ENCODE data around the gene KEL. TPM values are rescaled to one million over a fixed set of nuclear protein-coding genes. Genes with fewer than 3 reads are reported as not detected.

KEL gene
- 0.45 and 0.83 TPM in 2 replicates for total RNA-seq (2014; rRNA removed; shearing (Covaris generic))

DNA sequence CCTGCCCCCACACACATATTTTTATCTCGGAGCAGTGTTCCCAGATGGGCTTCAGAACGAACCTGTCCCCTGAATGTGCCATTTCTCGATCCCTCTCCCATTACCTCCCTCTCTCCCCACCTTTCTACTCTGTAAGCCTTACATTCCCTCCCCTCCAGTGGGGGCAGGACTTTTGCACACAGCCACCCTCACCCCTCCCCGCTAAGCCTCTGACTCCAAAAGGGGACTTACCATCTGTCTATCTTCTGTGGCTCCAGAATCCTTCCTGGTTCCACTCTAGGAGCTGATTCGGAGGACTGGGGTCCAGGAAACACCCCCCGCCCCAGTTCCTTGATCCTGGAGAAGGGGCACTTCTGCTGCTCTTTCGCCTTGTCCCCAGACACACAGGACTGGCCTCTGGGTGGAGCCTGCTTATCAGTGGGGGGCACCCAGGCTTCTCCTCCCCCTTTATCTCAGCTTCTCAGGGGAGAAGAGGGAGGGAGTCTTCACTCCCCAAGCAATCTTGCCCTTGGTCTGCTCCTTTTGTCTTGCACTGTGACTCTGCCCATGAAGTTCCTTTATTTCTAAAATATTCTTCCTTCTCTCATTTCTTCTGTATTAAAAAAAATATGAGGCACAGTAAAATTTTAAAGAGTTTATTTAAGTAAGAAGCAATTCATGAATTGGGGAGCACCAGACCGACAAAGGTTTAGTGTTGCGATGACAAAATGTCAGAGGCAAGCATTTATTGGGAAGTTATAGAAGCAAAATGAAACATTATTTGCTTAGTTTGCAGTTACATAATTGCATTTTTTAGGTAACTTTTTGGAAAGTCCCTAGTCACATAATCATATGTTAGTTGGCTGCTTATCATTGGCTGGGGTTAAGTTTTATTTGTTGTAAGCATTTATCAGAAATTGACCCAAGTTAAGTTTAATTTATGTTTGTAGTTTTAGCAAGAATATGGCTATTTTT, at the start of gene KEL:
Gene KEL, minus strand, starts transcription at position 391 of the 954 bp plus-strand sequence. Its CDS starts 157 bp downstream, at position 234.

DNA sequence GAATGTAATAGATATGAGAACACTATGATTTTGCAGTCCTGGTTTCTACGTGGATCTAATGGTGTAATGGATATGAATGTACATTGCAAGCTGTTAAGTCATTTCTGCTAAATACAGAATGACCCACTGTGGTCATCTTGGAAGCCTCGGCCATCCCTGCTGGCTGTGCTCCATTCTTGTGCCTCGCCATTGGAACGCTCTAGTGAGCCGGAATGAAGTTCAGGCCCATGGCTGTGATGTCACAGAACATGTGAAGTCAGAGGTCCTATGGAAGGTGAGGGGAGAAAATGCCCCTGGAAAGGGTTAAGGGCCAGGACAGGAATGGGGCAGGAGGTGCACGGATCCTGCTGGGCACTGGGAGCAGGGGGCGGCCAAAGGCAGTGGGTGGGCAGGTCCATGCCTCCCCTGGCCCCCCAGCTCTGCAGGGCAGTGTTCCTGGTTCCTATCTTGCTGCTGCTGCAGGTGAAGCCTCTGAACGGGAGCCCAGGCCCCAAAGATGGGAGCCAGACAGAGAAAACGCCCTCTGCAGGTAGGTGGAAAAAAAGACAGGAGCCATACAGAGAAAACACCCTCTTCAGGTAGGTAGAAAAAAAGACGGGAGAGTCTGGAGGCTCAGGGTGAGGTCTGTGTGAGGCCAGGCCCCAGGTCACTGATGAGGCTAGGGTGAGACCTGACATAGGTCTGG, 22.8 kb downstream of the KEL start, which contains the start of gene LLCFC1:
Gene LLCFC1, plus strand, starts transcription at position 259 of the 685 bp plus-strand sequence. Its CDS starts 138 bp downstream, at position 397.

GRCh38 chr7:142933624-142934023, 28.5 kb downstream of the KEL start, which contains the start of gene TRPV5:
TSS of gene TRPV5 (minus strand) at chr7:142933746. CDS start at chr7:142933459, 287 bp downstream.

Other genes starting within 250 kb of the KEL start
- gene PRSS1, start 212.9 kb downstream of the KEL start, total RNA-seq (2014; rRNA removed; shearing (Covaris generic)): not detected in 2 replicates
- gene PRSS2, start 191.4 kb downstream of the KEL start, total RNA-seq (2014; rRNA removed; shearing (Covaris generic)): not detected in 2 replicates
- not detected in 2 replicates for gene EPHB6, start 107.3 kb downstream of the KEL start, total RNA-seq (2014; rRNA removed; shearing (Covaris generic))
- 0.11 TPM in 1 of 2 replicates, not detected in the other for gene TRPV6, start 76.6 kb downstream of the KEL start, total RNA-seq (2014; rRNA removed; shearing (Covaris generic))
- gene TRPV5, start 28.6 kb downstream of the KEL start, total RNA-seq (2014; rRNA removed; shearing (Covaris generic)): 0.05 TPM in 1 of 2 replicates, not detected in the other
- not detected in 2 replicates for gene LLCFC1, start 22.9 kb downstream of the KEL start, total RNA-seq (2014; rRNA removed; shearing (Covaris generic))
- 0.38 TPM in 1 of 2 replicates, not detected in the other for gene OR9A2, start 64.8 kb upstream of the KEL start, total RNA-seq (2014; rRNA removed; shearing (Covaris generic))
- gene OR6V1, start 90.0 kb upstream of the KEL start, total RNA-seq (2014; rRNA removed; shearing (Covaris generic)): not detected in 2 replicates
- gene PIP, start 169.7 kb upstream of the KEL start, total RNA-seq (2014; rRNA removed; shearing (Covaris generic)): not detected in 2 replicates
- not detected in 2 replicates for gene TAS2R39, start 221.1 kb upstream of the KEL start, total RNA-seq (2014; rRNA removed; shearing (Covaris generic))